ENCODE results near the gene NFATC2. TPM values are rescaled to one million over a fixed set of nuclear protein-coding genes. Genes with fewer than 3 reads are reported as not detected.

NFATC2 gene
- total and polyA plus RNA-seq, 8 donors: 5.3 to 12.3 (median 8.5) TPM

GRCh38 chr20:51449498-51450220, 92.9 kb downstream of the NFATC2 start:
- no peaks in the 10 kb centered on the region for H3K9me3 ChIP-seq
- intact Hi-C loops (cut with DNase I): no loop called here
- H3K36me3 ChIP-seq: no peaks in the 10 kb centered on the region
- ATAC-seq (no peak), DNase-seq (no peak)
- H3K27me3 ChIP-seq: no peaks in the 10 kb centered on the region
- TF ChIP-seq, protein P1, sequence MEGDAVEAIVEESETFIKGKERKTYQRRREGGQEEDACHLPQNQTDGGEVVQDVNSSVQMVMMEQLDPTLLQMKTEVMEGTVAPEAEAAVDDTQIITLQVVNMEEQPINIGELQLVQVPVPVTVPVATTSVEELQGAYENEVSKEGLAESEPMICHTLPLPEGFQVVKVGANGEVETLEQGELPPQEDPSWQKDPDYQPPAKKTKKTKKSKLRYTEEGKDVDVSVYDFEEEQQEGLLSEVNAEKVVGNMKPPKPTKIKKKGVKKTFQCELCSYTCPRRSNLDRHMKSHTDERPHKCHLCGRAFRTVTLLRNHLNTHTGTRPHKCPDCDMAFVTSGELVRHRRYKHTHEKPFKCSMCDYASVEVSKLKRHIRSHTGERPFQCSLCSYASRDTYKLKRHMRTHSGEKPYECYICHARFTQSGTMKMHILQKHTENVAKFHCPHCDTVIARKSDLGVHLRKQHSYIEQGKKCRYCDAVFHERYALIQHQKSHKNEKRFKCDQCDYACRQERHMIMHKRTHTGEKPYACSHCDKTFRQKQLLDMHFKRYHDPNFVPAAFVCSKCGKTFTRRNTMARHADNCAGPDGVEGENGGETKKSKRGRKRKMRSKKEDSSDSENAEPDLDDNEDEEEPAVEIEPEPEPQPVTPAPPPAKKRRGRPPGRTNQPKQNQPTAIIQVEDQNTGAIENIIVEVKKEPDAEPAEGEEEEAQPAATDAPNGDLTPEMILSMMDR (IDR thresholded peaks at IDR 0.05): no peak
- no peak overlapping the region for H3K27ac ChIP-seq
- H3K4me1 ChIP-seq: peaks cover 6 to 9% of the 10 kb centered on the region in 2 donors
- H3K4me3 ChIP-seq: no peak overlapping the region

DNA sequence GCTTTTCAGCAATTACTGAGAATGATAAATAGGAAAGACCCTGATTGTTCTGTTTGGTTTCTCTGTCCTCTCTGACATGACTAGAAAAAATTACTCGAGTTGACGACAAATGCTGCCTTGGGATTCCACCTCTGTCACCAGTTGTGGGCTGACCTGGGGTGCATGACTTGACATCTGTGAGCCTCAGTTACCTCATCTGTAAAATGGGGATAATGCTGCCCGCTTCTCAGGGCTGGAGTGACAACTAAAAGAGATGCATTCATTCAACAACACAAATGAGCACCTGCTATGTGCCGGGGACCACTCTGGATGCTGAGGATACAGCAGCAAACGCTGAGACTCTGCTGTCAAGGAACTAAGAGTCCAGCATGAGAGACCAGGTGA, 94.8 kb downstream of the NFATC2 start:
- TF ChIP-seq, protein P1 (IDR thresholded peaks at IDR 0.05): no peak
- Histone ChIP-seq H3K9me3 (no peaks in the 10 kb centered on the region), H3K27ac (peak overlapping the region; percentile 4 to 10), H3K4me3 (no peak overlapping the region), H3K36me3 (no peaks in the 10 kb centered on the region), H3K4me1 (peaks cover 6 to 9% of the 10 kb centered on the region in 2 donors), H3K27me3 (no peaks in the 10 kb centered on the region)
- no peak for ATAC-seq
- DNase-seq: no peak
- intact Hi-C loops (cut with DNase I): no loop called here

GRCh38 chr20:51447097-51447764, 95.3 kb downstream of the NFATC2 start:
- H3K9me3 ChIP-seq: no peaks in the 10 kb centered on the region
- H3K27me3 ChIP-seq: no peaks in the 10 kb centered on the region
- no peak overlapping the region for H3K4me3 ChIP-seq
- peak in 1 of 4 donors; percentile 65 for DNase-seq
- TF ChIP-seq, protein P1 (IDR thresholded peaks at IDR 0.05): no peak
- intact Hi-C loops (cut with DNase I): no loop called here
- peak overlapping the region; percentile 4 to 10 for H3K27ac ChIP-seq
- H3K4me1 ChIP-seq: peaks cover 6 to 9% of the 10 kb centered on the region in 2 donors
- no peaks in the 10 kb centered on the region for H3K36me3 ChIP-seq
- peak; percentile 56 for ATAC-seq

DNA sequence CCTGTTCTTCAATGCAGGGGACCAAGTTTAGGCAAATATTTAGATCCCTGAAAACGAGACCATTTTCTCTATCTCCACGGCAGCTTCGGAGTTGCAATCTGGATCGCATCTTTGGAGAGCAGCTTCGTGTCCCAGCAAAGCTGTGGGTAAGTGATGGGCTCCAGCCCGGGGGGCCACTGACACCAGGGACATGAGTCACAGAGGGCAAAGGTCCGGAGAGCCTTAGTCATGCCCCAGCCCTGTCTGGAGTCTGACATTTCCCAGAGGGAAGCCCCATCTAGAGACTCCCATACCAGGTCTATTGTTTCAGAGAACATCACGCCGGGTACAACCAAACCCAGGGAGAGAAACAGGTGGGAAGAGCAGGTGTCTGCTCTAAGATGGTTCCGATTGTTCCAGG, 95.9 kb downstream of the NFATC2 start:
- ATAC-seq: peak; percentile 42
- H3K27ac ChIP-seq: peak overlapping the region in 1 of 2 donors; percentile 4
- H3K4me3 ChIP-seq: no peak overlapping the region
- no peaks in the 10 kb centered on the region for H3K9me3 ChIP-seq
- no peak for DNase-seq
- H3K36me3 ChIP-seq: no peaks in the 10 kb centered on the region
- H3K4me1 ChIP-seq: peaks cover 6 to 9% of the 10 kb centered on the region in 2 donors
- no peaks in the 10 kb centered on the region for H3K27me3 ChIP-seq
- TF ChIP-seq, protein P1 (IDR thresholded peaks at IDR 0.05): no peak
- intact Hi-C loops (cut with DNase I): no loop called here

DNA sequence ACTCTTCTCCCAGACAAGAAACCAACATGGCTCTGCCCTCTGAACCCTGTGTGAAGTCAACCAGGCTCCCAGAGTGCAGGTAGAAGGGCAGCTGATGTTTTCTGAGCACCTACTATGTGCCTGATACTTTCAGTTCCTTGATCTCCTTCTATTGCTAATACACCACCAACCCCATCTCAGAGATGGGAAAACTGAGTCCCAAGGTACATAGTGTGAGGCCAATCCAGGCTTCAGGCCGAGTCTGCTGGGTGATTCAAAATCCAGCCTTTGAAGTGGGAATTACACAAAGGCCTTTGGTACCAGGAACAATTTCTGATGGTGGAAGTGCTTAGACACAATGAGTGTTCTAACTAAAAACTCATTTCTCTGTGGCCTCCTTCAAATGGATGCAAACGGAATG, 96.3 kb downstream of the NFATC2 start:
- H3K27ac ChIP-seq: peak overlapping the region in 1 of 2 donors; percentile 3
- no peaks in the 10 kb centered on the region for H3K36me3 ChIP-seq
- ATAC-seq (no peak), DNase-seq (no peak)
- TF ChIP-seq, protein P1 (IDR thresholded peaks at IDR 0.05): no peak
- H3K4me3 ChIP-seq: no peak overlapping the region
- H3K9me3 ChIP-seq: no peaks in the 10 kb centered on the region
- peaks cover 6 to 9% of the 10 kb centered on the region in 2 donors for H3K4me1 ChIP-seq
- H3K27me3 ChIP-seq: no peaks in the 10 kb centered on the region
- intact Hi-C loops (cut with DNase I): no loop called here

Measured in left lung (tissue), 10 donors.